ENCODE results near the gene NIT1.

- no peak for TF ChIP-seq CTCF (IDR thresholded peaks at IDR 0.05; ENCODE audit: low read length)
- no peak for TF ChIP-seq EZH2 (optimal IDR thresholded peaks at IDR 0.05; ENCODE audit: low read depth, low read length)
- TF ChIP-seq EZH2phosphoT487 (IDR thresholded peaks at IDR 0.05; ENCODE audit: low read length): no peak
These were observed 3.3 kb upstream of the NIT1 start for GRCh38 chr1:161114556-161114955.

Data from MM.1S (cell line).